ENCODE measurements around the gene ACAA2.

The ACAA2 gene

GRCh38 chr18:49813319-49814146 is at the start of gene ACAA2:
Gene ACAA2 (minus strand): TSS chr18:49813533. CDS start chr18:49813484, 49 bp downstream.
- peak; percentile 33 for DNase-seq

GRCh38 chr18:49862656-49863385 is 49.5 kb upstream of the ACAA2 start:
- DNase-seq, result no peak

GRCh38 chr18:49861659-49862058 is 48.3 kb upstream of the ACAA2 start:
- DNase-seq, result no peak

GRCh38 chr18:49859725-49860124 is 46.4 kb upstream of the ACAA2 start:
- DNase-seq, result no peak

- DNase-seq, result no peak
These were observed 45.7 kb upstream of the ACAA2 start for GRCh38 chr18:49859021-49859359.

- no peak for DNase-seq
These were observed 45.1 kb upstream of the ACAA2 start for GRCh38 chr18:49858309-49859020.

DNA sequence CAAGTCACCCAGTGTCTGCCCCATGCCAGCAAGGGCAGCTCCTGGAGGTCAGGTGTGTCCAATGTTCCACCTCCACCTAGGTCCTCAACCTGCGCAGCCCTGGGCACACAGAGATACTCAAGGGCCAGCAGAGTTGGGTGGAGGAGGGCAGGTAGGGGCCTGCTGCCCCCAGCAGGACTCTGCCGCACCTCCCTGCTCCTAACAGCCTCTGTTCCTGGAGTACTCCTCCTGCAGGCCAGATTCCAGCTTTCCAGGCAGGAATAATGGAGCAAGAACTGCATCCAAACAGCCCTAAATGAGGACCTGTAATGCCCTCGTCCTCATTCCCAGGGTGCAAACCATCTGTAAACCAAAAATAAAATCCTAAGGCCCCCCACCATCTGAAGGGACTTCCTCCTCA is 44.4 kb upstream of the ACAA2 start:
- DNase-seq, result no peak

DNA sequence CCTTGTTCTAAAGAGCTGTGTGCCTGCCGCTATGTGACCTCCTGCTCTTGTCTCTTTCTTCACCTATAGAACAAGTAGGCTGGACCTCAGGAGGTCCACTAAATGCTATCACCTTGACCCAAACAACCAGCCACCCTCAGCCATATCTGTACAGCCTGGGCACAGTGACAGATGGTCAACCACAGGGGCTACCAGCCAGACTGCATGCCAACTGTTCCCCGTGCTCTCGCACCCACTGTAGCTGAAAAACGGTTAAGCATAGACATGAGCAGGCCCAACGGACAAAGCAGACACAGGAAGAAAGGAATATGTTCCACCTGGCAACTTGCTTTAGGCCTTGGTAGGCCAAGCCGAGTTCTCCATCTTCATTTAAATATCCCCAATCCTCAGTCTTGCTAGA is 43.2 kb upstream of the ACAA2 start:
- DNase-seq, result no peak

DNA sequence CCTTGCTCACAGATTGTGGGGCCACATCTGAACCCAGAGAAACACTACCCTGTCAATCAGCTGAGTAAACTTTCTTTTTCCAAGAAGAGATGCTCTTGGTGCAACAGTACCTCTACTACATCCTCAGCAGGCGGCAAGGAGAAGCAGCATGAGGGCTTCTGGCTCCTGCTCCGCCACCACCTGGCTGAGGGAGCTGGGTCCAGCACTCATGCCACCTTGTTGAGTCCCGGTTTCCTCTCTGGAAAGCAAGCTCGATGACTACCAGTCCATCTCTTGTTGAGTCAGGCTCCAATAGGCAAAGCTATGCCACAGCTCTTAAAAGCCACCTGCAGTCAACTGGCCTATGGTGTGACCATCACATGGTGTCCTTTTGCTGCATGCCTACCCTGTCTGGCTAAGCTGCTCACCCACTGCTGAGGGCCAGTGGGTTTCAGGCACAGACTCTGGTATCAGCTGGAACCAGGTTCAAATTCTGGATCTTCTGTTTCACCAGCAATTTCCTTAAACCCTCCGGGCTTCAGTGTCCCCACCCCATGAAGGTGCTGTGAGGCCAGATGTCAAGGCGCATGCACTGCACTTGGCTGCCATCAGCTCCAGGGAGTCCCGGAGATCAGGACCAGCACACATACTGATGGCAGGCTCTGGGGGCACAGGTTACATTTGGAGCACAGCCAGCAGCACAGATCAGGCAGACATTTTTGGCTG is 42.5 kb upstream of the ACAA2 start:
- no peak for DNase-seq

DNA sequence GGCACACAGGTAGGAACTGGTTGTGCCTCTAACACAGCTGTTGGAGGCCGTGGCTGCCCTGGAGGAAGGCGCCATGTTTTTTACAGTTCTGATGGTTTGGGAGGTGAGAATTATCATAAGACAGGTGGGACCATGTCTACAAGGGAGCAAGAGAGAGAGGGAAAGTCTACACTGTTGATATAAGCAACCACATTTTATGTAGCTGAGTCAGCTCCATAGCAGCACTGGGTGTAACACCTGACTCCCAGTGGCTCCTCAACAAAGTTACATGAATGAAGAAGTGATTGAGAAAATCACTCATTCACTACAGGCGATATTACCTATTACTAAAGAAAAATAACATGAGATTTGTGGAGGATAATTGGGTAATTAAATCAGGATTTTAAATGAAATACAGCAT is 41.3 kb upstream of the ACAA2 start:
- no peak for DNase-seq

- DNase-seq, result no peak
These were observed 40.1 kb upstream of the ACAA2 start for GRCh38 chr18:49853436-49853835.

- no peak for DNase-seq
These were observed 39.7 kb upstream of the ACAA2 start for GRCh38 chr18:49853011-49853410.

- DNase-seq, result no peak
These were observed 38.3 kb upstream of the ACAA2 start for GRCh38 chr18:49851624-49852023.

DNA sequence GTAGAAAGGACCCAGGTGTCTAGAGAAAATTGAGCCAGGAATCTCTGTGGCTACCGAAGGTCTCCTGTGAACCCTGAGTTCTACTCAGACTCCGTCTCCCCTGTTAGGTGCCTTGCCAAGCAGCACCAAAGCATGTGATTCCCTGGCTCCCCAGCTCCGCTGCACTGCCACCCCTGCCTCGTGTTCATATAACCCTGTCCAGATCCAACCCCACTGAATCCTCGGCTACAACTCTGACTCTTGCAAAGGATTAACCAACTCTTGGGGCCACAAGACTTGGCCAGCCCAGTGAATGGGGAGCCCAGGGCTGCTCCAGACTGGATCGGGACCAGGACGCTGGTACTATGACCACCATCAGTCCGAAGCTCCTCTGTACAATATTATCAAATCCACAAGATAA is 37.3 kb upstream of the ACAA2 start:
- DNase-seq, result no peak

DNA sequence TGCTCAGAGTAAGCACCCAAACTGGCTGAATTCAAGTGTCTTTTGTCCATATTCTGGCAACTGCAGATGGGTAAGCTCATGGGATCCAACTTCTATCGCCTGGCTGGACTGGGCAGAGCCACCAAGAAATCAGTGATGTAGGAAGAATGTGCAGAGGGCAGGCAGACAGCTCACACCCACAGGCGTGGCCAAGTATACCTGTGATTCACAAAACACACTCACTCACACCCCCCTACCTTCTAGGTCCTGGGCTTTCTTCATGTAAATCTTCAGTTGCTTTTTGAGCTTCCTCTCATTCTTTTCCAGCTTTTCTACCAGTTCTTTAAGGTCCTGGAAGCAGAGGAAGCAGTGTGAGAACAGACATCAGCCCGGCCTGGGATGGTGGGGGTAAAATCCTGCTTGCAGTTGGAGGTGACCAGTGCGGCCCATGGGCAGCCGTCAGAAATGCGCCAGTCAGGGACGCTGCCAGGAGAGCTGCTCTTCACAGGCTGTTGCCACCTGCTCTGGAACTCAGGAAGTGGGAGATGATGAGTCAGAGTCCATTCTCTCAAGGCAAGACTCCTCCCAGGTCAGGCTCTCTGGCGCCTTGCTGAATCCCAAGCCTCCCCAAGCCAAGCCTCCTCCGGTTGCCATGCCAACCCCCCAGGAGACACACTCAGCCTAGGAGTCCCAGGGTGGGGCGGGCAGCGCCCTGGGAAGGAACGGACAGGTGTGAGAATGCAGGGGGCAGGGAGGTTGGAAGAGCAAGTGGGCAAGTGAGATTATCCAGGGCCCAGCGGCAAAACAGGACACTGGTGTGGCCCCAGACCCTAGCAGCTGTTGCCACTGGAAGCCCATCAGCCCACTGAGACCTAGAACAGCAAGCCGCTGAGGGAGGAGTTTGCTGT is 36.2 kb upstream of the ACAA2 start:
- no peak for DNase-seq

- no peak for DNase-seq
These were observed 34.8 kb upstream of the ACAA2 start for GRCh38 chr18:49848115-49848514.

DNA sequence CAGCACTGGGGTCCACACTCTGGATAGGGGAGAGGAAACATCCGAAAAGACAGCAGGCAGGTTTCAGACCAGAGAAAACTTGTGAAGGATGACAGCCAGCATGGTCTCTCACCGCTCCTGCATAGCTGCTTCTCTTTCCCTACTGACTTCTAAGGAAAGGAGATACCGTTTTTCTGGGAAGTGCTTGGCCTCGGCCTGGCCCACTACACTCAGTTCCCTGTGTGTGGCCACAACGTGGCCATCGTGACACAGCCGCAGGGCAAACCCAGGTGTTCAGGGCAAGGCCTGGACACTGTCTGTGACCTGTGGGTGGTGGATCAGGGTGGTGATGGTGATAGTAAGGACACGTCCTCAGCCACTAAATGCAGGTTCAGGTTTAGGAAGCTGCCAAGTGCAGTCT is 34.2 kb upstream of the ACAA2 start:
- DNase-seq, result no peak

- DNase-seq, result no peak
These were observed 33.6 kb upstream of the ACAA2 start for GRCh38 chr18:49846718-49847470.

DNA sequence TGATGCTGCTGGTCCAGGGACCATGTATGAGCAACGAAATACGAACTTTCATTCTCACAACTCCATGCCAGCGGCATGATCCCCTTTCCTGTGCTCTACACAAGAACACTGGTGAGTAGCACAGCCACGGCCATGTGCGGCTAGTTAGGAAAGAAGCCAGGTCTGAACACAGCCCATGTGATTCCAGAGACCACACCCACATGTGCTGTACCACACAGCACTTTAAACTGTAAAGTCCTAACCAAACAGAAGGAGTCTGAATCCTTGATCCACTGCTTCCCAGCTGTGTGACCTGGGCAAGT is 33.0 kb upstream of the ACAA2 start:
- DNase-seq, result no peak

DNA sequence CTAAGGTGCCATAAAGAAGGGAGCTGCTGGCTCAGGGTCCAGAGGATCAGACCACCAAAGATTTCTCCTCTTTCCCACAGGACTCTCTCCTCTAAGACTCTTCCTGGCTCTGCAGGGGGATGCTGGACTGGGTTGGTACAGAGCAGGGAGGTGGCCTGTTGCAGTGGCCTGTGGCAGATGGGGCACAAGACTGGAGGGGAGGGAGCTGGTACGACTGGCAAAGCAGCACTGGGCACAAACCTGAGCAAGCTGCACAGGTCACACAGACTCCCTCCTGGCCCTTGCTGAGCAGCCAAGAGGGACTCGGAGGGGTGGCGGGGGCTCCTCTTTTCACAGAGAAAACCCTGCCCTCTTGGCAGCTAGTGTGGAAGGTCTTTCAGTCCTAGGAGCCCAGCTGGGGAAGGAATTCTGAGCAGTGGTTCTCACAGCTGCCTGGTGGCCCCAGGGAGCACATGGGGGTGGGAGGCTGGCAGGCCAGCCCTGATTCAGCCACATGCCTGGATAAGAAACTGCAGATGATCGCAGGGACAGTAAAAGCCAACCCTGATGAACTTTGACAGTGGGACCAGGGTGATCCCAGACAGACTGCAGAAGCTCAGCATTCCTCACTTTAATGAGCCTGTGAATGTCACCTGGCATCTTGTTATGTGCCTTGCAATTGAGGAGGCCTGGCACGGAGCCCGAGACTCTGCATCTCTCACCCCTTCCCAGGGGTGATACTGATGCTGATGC is 32.5 kb upstream of the ACAA2 start:
- DNase-seq, result no peak

DNA sequence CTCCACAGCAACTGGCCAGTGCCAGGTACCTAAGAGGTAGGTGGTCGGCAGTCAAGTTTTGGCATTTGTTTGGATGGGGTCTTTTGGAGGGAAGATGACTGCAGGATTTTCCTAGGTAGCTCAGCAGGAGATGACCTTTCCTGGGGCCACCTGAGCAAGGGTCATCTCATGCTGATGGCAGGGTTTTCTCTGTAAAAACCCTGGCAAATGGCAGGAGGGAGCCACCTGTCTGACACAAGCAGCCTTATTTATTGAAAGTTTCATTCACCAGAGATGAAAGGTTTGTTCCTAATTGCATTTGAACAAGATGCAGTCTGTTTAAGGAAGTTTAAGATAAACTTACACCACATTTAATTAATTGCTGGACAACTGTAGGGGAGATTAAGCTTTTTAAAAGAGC is 31.6 kb upstream of the ACAA2 start:
- no peak for DNase-seq

Data from SIG-M5 (cell line).